Stimulated activated CD8-positive, alpha-beta memory T cell treated with anti-CD3 and anti-CD28 coated beads, Interleukin-7, amount 100 ng/mL, for 48 hours (primary cell): Measurements from ENCODE around the gene GSN.

ENCODE experiments used
- DNase-seq, 2 donors: peaks; one replicate each; pipeline ENCODE4 v3.0.0-alpha.2; 2020; ENCODE audit warnings: low read depth in 1 of 2; ENCODE audit errors: extremely low read depth in 1 of 2

Gene GSN

GRCh38 chr9:121272401-121272948 lies 4.5 kb downstream of the GSN start:
- no peak for DNase-seq

- DNase-seq, result no peak
Measured at GRCh38 chr9:121273064-121273775, 5.3 kb downstream of the GSN start.

GRCh38 chr9:121274851-121275250 lies 6.9 kb downstream of the GSN start:
- no peak for DNase-seq

GRCh38 chr9:121275781-121276658 lies 8.1 kb downstream of the GSN start:
- DNase-seq, result no peak

GRCh38 chr9:121277026-121277425 lies 9.1 kb downstream of the GSN start:
- DNase-seq, result no peak

- no peak for DNase-seq
Measured at GRCh38 chr9:121277518-121278295, 9.7 kb downstream of the GSN start.

GRCh38 chr9:121278477-121279261 lies 10.7 kb downstream of the GSN start:
- DNase-seq, result peak in 1 of 2 donors; percentile 30

GRCh38 chr9:121279776-121280388 lies 11.9 kb downstream of the GSN start:
- no peak for DNase-seq

- DNase-seq, result no peak
Measured at GRCh38 chr9:121280715-121281613, 13.0 kb downstream of the GSN start.

GRCh38 chr9:121281614-121282276 lies 13.8 kb downstream of the GSN start:
- no peak for DNase-seq

- DNase-seq, result no peak
Measured at GRCh38 chr9:121282277-121283079, 14.5 kb downstream of the GSN start.

- no peak for DNase-seq
Measured at GRCh38 chr9:121283080-121283398, 15.1 kb downstream of the GSN start.

GRCh38 chr9:121283856-121284732 lies 16.1 kb downstream of the GSN start:
- no peak for DNase-seq

GRCh38 chr9:121284733-121285451 lies 16.9 kb downstream of the GSN start:
- DNase-seq, result no peak

GRCh38 chr9:121285835-121286687 lies 18.1 kb downstream of the GSN start:
- no peak for DNase-seq
